Brain microvascular endothelial cell (primary cell): ENCODE results near the gene USB1.

Experiments used
- DNase-seq: peaks from one replicate; pipeline ENCODE4 v3.0.0-alpha.2; 2020
- H3K27ac ChIP-seq: fragments of 250-450 bp; sonication (Bioruptor Pico); 2 replicates; pipeline ENCODE4 v1.5.1; 2020; ENCODE audit warnings: mild to moderate bottlenecking, moderate library complexity
- H3K27me3 ChIP-seq: fragments of 250-450 bp; sonication (Bioruptor Pico); replicated peaks from 2 replicates; pipeline ENCODE4 v1.5.1; 2020; ENCODE audit warnings: mild to moderate bottlenecking
- H3K36me3 ChIP-seq: fragments of 250-450 bp; sonication (Bioruptor Pico); replicated peaks from 2 replicates; pipeline ENCODE4 v1.5.1; 2020; ENCODE audit warnings: mild to moderate bottlenecking
- H3K4me3 ChIP-seq: 2 replicates; pipeline ENCODE4 v1.5.1; 2011; ENCODE audit warnings: low read depth, mild to moderate bottlenecking, control low read depth, low read length, moderate library complexity
- CTCF ChIP-seq: IDR thresholded peaks from 2 replicates; pipeline ENCODE4 v1.5.1; 2011; ENCODE audit warnings: low read depth, mild to moderate bottlenecking, moderate library complexity, low read length, control low read depth, inconsistent platforms; ENCODE audit errors: missing control alignments
- in situ Hi-C: cut with HindIII; loops from 2 replicates; pipeline ENCODE4 v1.10.0; 2017; ENCODE audit warnings: low sequenced_read_pairs, low pct_ligation_motif_present

USB1 gene

DNA sequence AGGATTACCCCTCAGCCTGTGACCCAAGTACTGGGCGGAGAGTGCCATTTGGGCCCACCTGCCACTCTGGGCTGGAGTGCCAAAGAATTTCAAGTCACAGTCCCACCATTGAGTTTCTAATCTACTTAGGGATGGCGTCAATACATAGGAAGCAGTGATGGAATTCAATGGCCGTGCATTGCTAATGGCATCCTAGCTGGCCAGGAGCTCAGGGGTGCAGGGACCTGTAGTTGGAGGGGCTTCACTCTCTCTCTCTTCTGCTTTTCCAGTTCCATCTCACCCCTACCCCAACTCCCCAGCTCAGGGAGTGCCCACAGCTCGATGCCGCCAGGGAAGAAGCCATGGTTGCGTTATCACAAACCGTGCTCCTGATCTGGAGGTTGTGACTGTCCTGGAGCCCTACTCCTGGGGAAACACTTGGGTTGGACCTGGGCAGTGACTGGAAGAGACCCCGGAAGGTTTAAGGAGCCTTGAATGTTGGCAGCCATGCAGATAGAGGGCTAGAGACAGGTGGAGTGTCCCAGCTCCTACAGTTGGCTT, 26.8 kb downstream of the USB1 start:
- Histone ChIP-seq H3K36me3 (no peaks in the 10 kb centered on the region), H3K27ac (no peak overlapping the region), H3K27me3 (peaks cover 12% of the 10 kb centered on the region), H3K4me3 (no peak overlapping the region)
- in situ Hi-C loops: no loop called here
- no peak for TF ChIP-seq CTCF
- DNase-seq: no peak

GRCh38 chr16:58028541-58029070, 27.4 kb downstream of the USB1 start:
- Histone ChIP-seq H3K27me3 (peaks cover 12% of the 10 kb centered on the region), H3K27ac (no peak overlapping the region), H3K36me3 (no peaks in the 10 kb centered on the region), H3K4me3 (no peak overlapping the region)
- DNase-seq: no peak
- in situ Hi-C loops: no loop called here
- TF ChIP-seq CTCF: no peak

- Histone ChIP-seq H3K36me3 (no peaks in the 10 kb centered on the region), H3K27ac (no peak overlapping the region), H3K4me3 (no peak overlapping the region), H3K27me3 (peaks cover 12% of the 10 kb centered on the region)
- in situ Hi-C loops: no loop called here
- no peak for TF ChIP-seq CTCF
- no peak for DNase-seq
Measured at GRCh38 chr16:58029410-58029809, 28.2 kb downstream of the USB1 start.

DNA sequence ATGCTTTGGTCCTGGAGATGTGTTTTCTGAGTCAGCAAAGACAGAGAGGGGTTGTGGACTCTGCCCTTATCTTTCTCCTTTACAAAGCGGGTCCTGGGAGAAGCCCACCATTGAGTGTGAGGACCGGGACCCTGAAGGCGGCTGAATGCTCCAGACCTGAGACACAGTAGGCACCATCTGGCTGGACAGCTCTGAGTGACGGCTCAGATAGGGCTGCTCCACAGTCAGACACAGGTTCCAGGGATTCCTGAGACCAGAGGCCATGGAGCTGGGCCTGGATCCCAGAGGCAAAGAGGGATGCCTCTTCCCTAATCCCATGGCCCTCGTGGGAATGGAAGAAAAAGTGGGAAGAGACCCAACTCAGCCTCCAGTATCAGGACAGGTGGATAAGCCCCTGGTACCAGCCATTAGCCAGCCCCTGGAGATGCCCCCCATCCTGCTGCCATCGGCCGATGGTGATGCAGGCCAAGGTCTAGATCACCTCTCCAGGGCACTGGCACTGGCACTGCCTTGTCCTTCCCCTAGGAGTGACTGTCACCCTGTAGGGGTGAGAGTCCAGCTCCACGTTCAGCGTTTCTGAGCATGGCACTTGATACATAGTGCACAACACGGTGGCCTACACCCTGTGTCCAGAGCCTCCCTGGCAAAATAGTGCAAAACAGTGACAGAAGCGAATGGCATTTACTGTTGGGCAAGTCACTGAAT, 29.1 kb downstream of the USB1 start:
- DNase-seq: no peak
- Histone ChIP-seq H3K27me3 (peaks cover 12% of the 10 kb centered on the region), H3K27ac (no peak overlapping the region), H3K36me3 (no peaks in the 10 kb centered on the region), H3K4me3 (no peak overlapping the region)
- in situ Hi-C loops: no loop called here
- no peak for TF ChIP-seq CTCF

DNA sequence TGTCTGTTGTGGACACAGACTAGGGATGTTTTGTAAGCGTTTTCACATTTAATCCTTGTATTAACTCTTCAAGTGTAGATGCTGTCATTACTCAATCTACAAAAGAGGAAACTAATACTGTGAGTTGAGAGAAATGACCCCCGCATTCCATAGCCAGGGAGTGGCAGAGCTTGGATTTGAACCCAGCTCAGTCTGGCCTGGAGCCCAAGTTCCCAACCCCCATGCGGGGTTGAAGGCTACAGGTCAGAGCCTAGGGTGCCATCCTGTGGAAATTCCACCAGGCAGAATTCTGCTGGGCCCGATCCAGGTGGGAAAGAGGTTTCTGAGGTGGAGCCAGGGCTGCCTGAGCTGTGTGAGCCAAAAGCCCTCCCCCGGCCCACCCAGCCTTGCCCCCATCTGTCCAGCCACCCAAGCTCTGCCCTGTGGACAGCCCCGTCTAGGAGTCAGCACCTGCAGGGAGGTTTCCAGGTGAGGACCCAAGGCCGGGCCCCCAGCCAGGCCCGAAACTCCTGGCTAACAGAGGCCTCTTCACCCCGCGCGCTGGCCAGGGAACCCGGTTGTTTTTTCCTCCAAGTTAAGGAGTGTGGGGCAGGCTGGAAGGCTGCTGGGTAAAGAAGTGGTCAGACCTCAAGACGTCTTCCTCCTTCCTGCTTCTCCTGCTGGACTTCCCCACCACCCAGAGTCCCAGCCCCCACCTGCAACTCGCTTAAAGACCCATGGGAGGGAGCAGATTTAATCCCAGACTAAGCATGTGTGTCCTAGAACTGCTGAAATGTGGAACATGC, 30.0 kb downstream of the USB1 start:
- in situ Hi-C loops: no loop called here
- H3K27me3 ChIP-seq: peaks cover 12% of the 10 kb centered on the region

More for the DNA sequence above, 30.0 kb downstream of the USB1 start:
- Histone ChIP-seq H3K4me3 (no peak overlapping the region), H3K36me3 (no peaks in the 10 kb centered on the region), H3K27ac (no peak overlapping the region)
- TF ChIP-seq CTCF: no peak
- DNase-seq: no peak
